Neural crest cell (in vitro differentiated cells): ENCODE results near the gene RASD1. TPM values are rescaled to one million over a fixed set of nuclear protein-coding genes. Genes with fewer than 3 reads are reported as not detected.
A peak's percentile ranks its signal among the peaks of the same experiment; 100 is the strongest.

Source experiments
- DNase-seq: peaks from one replicate; pipeline ENCODE4 v3.0.0; 2021; ENCODE audit warnings: low read depth, mixed read lengths, low spot score
- H3K27ac Mint-ChIP-seq: one replicate; pipeline ENCODE4 v1.8.0; 2021; ENCODE audit warnings: mild to moderate bottlenecking, mixed read lengths; ENCODE audit not compliant: unreplicated experiment
- H3K27me3 Mint-ChIP-seq: 2 replicates; pipeline ENCODE4 v1.8.0; 2021; ENCODE audit warnings: low read depth, mild to moderate bottlenecking, mixed read lengths
- H3K36me3 Mint-ChIP-seq: 2 replicates; pipeline ENCODE4 v1.8.0; 2021; ENCODE audit warnings: low read depth, mild to moderate bottlenecking, mixed read lengths
- H3K4me1 Mint-ChIP-seq: 2 replicates; pipeline ENCODE4 v1.8.0; 2021; ENCODE audit warnings: mixed read lengths
- H3K4me3 Mint-ChIP-seq: one replicate; pipeline ENCODE4 v1.8.0; 2021; ENCODE audit warnings: mild to moderate bottlenecking, mixed read lengths
- H3K9me3 Mint-ChIP-seq: 2 replicates; pipeline ENCODE4 v1.8.0; 2021; ENCODE audit warnings: mixed read lengths
- long read RNA-seq: library from polyadenylated mRNA; unstranded; transcript quantifications from one replicate; pipeline ENCODE4 v2.0.0, GENCODE V29; 2020
- total RNA-seq: library from RNA; stranded (reverse); gene quantifications from 2 replicates; pipeline ENCODE4 v1.2.1, GENCODE V29; 2021
- TF ChIP-seq, protein P1 (sequence below): fragments of 200-600 bp; sonication (generic); conservative IDR thresholded peaks from 2 replicates; pipeline ENCODE4 v1.5.0; 2021; ENCODE audit warnings: antibody characterized with exemption, mild to moderate bottlenecking

RASD1 gene, protein sequence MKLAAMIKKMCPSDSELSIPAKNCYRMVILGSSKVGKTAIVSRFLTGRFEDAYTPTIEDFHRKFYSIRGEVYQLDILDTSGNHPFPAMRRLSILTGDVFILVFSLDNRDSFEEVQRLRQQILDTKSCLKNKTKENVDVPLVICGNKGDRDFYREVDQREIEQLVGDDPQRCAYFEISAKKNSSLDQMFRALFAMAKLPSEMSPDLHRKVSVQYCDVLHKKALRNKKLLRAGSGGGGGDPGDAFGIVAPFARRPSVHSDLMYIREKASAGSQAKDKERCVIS
- total RNA-seq, result 8.0 and 8.3 TPM in 2 replicates
- long read RNA-seq, partial matches to known transcripts, result 0 of 1 reads
- long read RNA-seq, other reads (novel, unspliced or antisense), result 1 of 1 reads

DNA sequence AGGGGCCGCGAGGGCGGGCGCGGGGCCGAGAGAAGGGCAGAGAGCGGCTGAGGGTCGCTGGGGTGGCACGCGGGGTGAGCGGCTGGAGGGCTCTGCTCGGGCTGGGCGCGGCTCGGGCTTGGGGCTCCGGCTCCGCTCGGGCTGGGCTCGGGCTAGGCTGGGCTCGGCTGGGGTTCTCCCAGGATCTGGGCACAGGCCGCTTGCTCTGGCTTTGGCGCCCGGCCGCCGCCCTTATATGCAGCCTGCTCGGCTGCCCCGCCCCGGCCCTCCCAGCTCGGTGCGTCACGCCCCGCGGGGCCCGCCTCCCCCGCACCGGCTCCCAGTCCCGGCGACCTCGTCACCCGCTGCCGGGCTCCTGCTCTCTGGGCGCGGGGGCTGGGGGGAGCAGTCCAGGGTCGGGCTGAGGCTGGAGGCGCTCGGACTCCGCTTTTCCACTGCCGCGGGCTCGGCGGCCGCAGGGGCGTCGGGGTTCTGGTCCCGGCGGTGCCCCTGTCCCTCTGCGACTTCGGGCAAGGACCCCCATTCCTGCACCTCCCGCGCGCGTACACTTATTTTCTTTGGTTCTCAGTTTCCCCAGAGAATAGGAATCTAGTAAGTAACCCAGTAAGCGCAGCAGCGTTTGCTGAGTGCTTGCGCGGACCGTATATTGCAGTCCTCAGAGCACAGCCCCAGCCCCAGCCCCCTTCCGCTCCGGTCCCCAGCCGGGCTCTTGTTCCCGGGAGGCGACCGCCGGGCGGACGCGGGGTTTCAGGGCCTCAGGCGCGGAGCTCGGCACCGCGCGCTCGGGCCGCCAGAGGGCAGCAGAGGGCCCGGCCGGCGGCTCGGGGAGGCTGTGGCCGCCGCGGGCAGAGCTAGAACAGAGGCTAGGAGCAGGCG is at the start of gene RASD1:
RASD1 (minus strand) TSS at position 207 of the 876 bp plus-strand sequence. CDS start 214 bp downstream, outside the sequence.
- Mint-ChIP-seq H3K36me3 (peaks cover 3% of the 10 kb centered on the region), H3K27me3 (peaks cover 38% of the 10 kb centered on the region), H3K9me3 (no peaks in the 10 kb centered on the region), H3K4me1 (peaks cover 18% of the 10 kb centered on the region), H3K27ac (no peak within 1 kb of the TSS), H3K4me3 (peak within 1 kb of the TSS; percentile 87)
- TF ChIP-seq, protein P1, sequence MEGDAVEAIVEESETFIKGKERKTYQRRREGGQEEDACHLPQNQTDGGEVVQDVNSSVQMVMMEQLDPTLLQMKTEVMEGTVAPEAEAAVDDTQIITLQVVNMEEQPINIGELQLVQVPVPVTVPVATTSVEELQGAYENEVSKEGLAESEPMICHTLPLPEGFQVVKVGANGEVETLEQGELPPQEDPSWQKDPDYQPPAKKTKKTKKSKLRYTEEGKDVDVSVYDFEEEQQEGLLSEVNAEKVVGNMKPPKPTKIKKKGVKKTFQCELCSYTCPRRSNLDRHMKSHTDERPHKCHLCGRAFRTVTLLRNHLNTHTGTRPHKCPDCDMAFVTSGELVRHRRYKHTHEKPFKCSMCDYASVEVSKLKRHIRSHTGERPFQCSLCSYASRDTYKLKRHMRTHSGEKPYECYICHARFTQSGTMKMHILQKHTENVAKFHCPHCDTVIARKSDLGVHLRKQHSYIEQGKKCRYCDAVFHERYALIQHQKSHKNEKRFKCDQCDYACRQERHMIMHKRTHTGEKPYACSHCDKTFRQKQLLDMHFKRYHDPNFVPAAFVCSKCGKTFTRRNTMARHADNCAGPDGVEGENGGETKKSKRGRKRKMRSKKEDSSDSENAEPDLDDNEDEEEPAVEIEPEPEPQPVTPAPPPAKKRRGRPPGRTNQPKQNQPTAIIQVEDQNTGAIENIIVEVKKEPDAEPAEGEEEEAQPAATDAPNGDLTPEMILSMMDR, result peak; percentile 94
- peak; percentile 77 for DNase-seq

DNA sequence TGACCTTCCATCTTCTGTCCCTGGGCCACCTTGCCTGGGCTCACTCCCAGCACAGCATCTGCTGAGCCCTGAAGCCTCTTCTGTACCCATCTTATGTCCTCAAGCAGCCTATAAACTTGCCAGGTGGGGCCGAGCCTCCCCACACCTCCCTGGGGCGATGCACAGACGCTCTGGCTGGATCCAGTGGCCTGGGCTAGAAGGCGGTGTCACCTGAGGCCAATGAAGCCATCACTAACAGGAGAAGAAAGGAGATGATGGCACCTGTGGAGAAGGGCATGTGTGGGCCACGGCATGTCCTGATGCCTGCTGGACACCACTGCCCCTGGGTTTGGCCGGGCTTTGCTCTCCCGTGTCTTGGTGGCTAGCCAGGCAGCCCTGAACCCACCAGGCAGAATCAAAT is 49.8 kb upstream of the RASD1 start:
- no peak overlapping the region for H3K4me3 Mint-ChIP-seq
- TF ChIP-seq, protein P1, result no peak
- H3K9me3 Mint-ChIP-seq, result no peaks in the 10 kb centered on the region
- H3K4me1 Mint-ChIP-seq, result peaks cover 5% of the 10 kb centered on the region
- H3K27me3 Mint-ChIP-seq, result no peaks in the 10 kb centered on the region
- no peaks in the 10 kb centered on the region for H3K36me3 Mint-ChIP-seq
- DNase-seq, result no peak
- no peak overlapping the region for H3K27ac Mint-ChIP-seq

DNA sequence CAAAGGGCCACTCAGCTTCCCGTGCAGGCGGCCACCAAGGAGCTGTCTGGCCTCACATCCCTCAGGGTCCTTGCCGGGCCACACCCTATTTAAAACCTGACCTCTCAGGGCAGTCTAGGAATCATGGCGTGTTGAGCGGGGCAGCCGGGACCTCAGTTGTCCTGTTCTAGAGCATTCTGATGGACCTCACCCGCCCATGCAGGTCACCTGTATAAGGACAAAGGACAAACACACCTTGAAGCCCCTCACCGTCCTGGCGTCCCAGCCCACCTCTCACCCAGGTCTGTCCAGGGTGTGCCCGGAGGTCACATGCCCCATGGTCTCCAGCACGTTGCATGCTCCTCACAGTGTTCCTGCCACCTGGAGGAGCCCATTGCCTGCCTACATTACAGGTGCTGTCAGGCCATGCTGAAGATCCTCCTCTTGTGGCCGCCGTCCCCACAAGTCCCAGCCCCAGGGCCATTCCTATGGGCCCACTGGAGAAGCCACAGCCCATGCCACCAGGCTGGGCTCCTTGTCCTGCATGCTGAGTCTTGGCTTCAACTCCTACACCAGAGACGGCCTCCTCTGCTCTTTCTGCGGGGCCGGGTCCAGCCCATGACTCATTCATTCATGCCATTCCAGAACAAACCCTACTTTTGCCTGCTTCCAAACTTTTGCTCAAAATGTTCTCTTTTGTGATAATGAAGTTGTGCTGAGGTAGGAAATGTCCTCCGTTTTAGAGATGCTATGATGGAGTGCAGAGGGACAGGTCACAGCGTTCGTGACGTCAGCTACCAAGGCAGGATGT is 49.0 kb upstream of the RASD1 start:
- Mint-ChIP-seq H3K27me3 (no peaks in the 10 kb centered on the region), H3K9me3 (no peaks in the 10 kb centered on the region), H3K36me3 (no peaks in the 10 kb centered on the region), H3K4me3 (no peak overlapping the region), H3K27ac (no peak overlapping the region), H3K4me1 (peaks cover 6% of the 10 kb centered on the region)
- DNase-seq, result no peak
- TF ChIP-seq, protein P1, result no peak

DNA sequence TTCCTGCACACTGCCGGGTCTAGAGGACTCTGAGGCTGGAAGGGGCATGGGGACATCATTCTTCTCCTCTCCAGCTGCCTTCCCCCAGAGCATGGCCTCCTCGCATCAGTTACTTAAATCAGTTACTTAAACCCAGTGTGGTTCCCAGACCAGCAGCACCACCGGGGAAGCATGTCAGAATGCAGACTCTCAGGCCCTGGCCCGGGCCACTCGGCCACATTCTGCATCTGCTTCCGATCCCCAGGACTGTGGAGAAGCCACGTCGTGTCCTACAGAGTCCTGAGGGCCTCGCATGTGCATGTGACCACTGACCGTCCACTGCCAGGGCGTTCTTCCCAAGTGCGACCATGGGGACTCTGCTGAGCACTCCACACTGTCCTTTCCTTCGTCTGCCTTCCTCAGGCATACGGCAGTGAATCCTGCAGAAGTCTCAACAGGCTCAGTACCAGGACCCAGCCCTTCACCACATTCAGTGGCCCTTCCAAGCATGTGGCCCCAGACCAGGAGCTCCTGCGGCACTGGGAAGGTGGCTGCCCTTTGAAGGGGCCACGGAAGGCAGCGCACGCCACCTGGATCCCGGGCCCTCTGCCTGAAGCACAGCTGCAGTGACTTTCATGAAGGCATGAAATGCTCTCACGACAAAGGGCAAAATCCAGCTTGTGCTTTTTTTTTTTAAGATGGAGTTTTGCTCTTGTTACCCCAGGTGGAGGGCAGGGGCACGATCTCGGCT is 46.9 kb upstream of the RASD1 start:
- Mint-ChIP-seq H3K9me3 (no peaks in the 10 kb centered on the region), H3K36me3 (no peaks in the 10 kb centered on the region), H3K4me3 (no peak overlapping the region), H3K27me3 (no peaks in the 10 kb centered on the region), H3K4me1 (peaks cover 6% of the 10 kb centered on the region), H3K27ac (no peak overlapping the region)
- no peak for DNase-seq
- TF ChIP-seq, protein P1, result no peak

DNA sequence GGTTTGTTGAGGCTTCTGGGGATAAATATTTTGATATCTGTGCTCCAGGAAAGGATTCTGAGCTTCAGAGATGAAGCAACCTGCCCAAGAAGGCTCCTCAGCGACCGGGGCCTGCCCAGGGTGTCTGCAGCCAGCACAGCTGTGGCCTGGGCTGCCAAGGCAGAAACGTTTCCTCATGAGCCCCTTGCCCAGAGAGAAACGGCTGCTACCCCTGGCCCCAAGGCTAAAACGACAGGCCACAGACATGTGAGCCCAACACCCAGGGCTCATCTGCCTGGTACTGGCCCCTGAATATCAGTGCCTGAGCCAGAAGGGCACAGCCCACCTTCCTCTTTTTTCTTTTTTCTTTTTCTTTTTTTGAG is 45.4 kb upstream of the RASD1 start:
- no peak overlapping the region for H3K27ac Mint-ChIP-seq
- H3K36me3 Mint-ChIP-seq, result no peaks in the 10 kb centered on the region
- no peaks in the 10 kb centered on the region for H3K27me3 Mint-ChIP-seq
- TF ChIP-seq, protein P1, result no peak
- H3K4me1 Mint-ChIP-seq, result peaks cover 6% of the 10 kb centered on the region
- H3K9me3 Mint-ChIP-seq, result no peaks in the 10 kb centered on the region
- H3K4me3 Mint-ChIP-seq, result no peak overlapping the region
- no peak for DNase-seq
